ENCODE results near the gene ZNF681.
"Not testable (repeated sequence)": the region's sequence is repeated elsewhere in the genome, so short reads cannot be mapped to it uniquely, and the experiment has no call there.

Gene ZNF681

DNA sequence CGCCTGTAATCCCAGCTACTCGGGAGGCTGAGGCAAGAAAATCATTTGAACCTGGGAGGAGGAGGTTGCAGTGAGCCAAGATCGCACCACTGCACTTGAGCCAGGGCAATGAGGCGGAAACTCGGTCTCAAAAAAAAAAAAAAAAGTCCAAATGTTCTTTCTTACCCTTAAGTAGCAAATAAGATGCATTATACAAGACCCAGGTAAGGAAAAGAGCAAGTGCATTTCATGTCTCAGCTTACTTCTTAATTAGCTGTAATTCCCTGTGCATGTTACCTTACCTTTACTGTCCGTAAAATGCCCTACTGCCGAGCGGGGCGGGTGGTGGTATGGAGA lies 3.8 kb upstream of the ZNF681 start:
- DNase-seq (ENCODE audit: extremely low read depth, low read depth): no peak
- H3K4me3 ChIP-seq (replicated peaks; ENCODE audit: low read depth, low read length): peak overlapping the region; percentile 27
- TF ChIP-seq, protein P1, sequence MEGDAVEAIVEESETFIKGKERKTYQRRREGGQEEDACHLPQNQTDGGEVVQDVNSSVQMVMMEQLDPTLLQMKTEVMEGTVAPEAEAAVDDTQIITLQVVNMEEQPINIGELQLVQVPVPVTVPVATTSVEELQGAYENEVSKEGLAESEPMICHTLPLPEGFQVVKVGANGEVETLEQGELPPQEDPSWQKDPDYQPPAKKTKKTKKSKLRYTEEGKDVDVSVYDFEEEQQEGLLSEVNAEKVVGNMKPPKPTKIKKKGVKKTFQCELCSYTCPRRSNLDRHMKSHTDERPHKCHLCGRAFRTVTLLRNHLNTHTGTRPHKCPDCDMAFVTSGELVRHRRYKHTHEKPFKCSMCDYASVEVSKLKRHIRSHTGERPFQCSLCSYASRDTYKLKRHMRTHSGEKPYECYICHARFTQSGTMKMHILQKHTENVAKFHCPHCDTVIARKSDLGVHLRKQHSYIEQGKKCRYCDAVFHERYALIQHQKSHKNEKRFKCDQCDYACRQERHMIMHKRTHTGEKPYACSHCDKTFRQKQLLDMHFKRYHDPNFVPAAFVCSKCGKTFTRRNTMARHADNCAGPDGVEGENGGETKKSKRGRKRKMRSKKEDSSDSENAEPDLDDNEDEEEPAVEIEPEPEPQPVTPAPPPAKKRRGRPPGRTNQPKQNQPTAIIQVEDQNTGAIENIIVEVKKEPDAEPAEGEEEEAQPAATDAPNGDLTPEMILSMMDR (IDR thresholded peaks at IDR 0.05; ENCODE audit: low read depth, low read length, missing control alignments): no peak

GRCh38 chr19:23760326-23760725 lies 1.6 kb upstream of the ZNF681 start:
- not testable (repeated sequence) for DNase-seq (ENCODE audit: extremely low read depth, low read depth); H3K4me3 ChIP-seq (replicated peaks; ENCODE audit: low read depth, low read length)

GRCh38 chr19:23743633-23744232 lies 15.0 kb downstream of the ZNF681 start:
- DNase-seq (ENCODE audit: extremely low read depth, low read depth); H3K4me3 ChIP-seq (replicated peaks; ENCODE audit: low read depth, low read length): not testable (repeated sequence)

DNA sequence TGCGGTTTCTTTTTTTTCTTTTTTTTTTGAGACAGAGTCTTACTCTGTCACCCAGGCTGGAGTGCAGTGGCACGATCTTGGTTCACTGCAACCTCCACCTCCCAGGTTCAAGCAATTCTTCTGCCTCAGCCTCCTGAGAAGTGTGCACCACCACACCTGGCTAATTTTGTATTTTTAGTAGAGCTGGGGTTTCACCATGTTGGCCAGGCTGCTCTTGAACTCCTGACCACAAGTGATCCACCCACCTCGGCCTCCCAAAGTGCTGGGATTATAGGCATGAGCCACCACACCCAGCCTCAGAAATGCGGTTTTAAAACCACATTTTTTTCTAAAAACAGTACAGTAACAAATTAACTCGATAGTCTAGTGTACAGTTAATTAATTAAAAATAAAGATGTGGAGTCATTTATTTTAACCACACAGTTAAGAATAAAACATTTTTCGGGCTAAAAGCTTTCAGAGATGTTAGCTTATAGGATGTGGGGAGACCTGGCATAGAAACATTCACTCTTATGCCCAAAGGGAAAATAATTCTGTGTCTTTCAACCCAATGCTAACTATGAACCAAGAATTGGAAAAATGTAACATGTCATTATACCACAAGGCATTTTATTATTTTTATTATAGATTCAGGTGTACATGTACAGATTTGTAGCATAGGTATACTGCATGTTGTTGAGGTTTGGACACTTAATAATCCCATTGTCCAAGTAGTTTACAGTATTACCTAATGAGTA lies 27.8 kb downstream of the ZNF681 start:
- H3K4me3 ChIP-seq (replicated peaks; ENCODE audit: low read depth, low read length); DNase-seq (ENCODE audit: extremely low read depth, low read depth): not testable (repeated sequence)

- DNase-seq (ENCODE audit: extremely low read depth, low read depth); H3K4me3 ChIP-seq (replicated peaks; ENCODE audit: low read depth, low read length): not testable (repeated sequence)
Observed at GRCh38 chr19:23724161-23724560, 34.5 kb downstream of the ZNF681 start.

DNA sequence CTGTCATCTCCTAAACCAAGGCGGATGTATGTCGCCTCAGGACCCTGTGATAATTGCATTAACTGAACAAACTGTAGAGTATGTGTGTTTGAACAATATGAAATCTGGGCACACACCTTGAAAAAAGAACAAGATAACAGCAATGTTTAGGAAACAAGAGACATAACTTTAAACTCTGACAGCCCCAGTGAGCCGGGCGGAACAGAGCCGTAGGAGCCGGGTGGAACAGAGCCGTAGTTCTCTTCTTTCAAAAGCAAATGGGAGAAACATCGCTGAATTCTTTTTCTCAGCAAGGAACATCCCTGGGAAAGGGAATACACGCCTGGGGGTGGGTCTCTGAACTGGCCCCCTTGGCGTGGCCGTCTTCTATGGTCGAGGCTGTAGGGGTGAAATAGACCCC lies 39.9 kb downstream of the ZNF681 start:
- DNase-seq (ENCODE audit: extremely low read depth, low read depth): no peak
- no peak overlapping the region for H3K4me3 ChIP-seq (replicated peaks; ENCODE audit: low read depth, low read length)
- TF ChIP-seq, protein P1 (IDR thresholded peaks at IDR 0.05; ENCODE audit: low read depth, low read length, missing control alignments): no peak

GRCh38 chr19:23716792-23717191 lies 41.9 kb downstream of the ZNF681 start:
- TF ChIP-seq, protein P1 (IDR thresholded peaks at IDR 0.05; ENCODE audit: low read depth, low read length, missing control alignments): no peak
- DNase-seq (ENCODE audit: extremely low read depth, low read depth): no peak
- H3K4me3 ChIP-seq (replicated peaks; ENCODE audit: low read depth, low read length): no peak overlapping the region

DNA sequence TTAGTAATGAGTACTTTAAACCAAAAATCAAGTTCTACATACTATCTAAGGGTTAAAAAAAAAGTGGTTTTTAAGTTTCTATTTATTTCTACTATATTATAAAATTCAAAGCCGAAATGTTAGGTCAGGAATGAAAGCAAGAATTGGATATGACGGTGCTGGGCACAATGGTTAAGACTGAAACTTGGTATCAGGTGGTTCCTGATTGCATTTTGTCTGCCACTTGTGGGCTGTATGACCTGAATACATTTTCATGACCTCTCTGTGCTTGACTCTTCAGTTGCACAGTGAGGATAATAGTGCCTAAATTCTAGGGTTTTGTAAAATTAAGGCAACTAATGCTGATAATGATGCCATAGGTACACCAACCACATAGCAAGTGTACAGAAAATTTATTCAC lies 49.3 kb downstream of the ZNF681 start:
- no peak for DNase-seq (ENCODE audit: extremely low read depth, low read depth)
- H3K4me3 ChIP-seq (replicated peaks; ENCODE audit: low read depth, low read length): no peak overlapping the region
- TF ChIP-seq, protein P1 (IDR thresholded peaks at IDR 0.05; ENCODE audit: low read depth, low read length, missing control alignments): no peak

GRCh38 chr19:23706657-23707056 lies 52.0 kb downstream of the ZNF681 start:
- TF ChIP-seq, protein P1 (IDR thresholded peaks at IDR 0.05; ENCODE audit: low read depth, low read length, missing control alignments): no peak
- no peak for DNase-seq (ENCODE audit: extremely low read depth, low read depth)

More at GRCh38 chr19:23706657-23707056, 52.0 kb downstream of the ZNF681 start:
- H3K4me3 ChIP-seq (replicated peaks; ENCODE audit: low read depth, low read length): no peak overlapping the region

Measured in HFF-Myc (cell line).